HepG2 (cell line): Measurements from ENCODE around the gene QRICH2. TPM values are rescaled to one million over a fixed set of nuclear protein-coding genes. Genes with fewer than 3 reads are reported as not detected.

Experiments
- DMAP1 ChIP-seq: IDR thresholded peaks from 2 replicates; pipeline ENCODE4 v1.6.1; 2016
- ELK4 ChIP-seq: sonication (generic); formaldehyde crosslinking; IDR thresholded peaks from 2 replicates; pipeline ENCODE4 v1.9.0; 2021; ENCODE audit warnings: missing genetic modification reagents, borderline replicate concordance
- ERF ChIP-seq: IDR thresholded peaks from 2 replicates; pipeline ENCODE4 v1.6.1; 2018; ENCODE audit warnings: missing biosample characterization, missing genetic modification reagents
- HNF4G ChIP-seq, 2 experiments: sonication (generic) in 1 of 2; formaldehyde crosslinking in 1 of 2; IDR thresholded peaks; 2 replicates each; pipeline versions ENCODE4 v1.4.0 to v1.6.1; 2011 to 2020; ENCODE audit warnings: borderline replicate concordance in 2 of 2, low read depth in 2 of 2, mild to moderate bottlenecking in 2 of 2, low read length in 1 of 2, missing genetic modification reagents in 1 of 2, moderate library complexity in 1 of 2
- KLF6 ChIP-seq: IDR thresholded peaks from 2 replicates; pipeline ENCODE4 v1.8.0; 2016; ENCODE audit warnings: missing biosample characterization, missing genetic modification reagents
- MLXIP ChIP-seq: sonication (generic); formaldehyde crosslinking; IDR thresholded peaks from 2 replicates; pipeline ENCODE4 v1.9.0; 2021; ENCODE audit warnings: missing genetic modification reagents, borderline replicate concordance
- PHF21A ChIP-seq: sonication (generic); formaldehyde crosslinking; IDR thresholded peaks from 2 replicates; pipeline ENCODE4 v1.5.0; 2020; ENCODE audit warnings: mild to moderate bottlenecking, missing genetic modification reagents
- SOX6 ChIP-seq, 2 experiments: fragments of 450-650 bp in 1 of 2; sonication (generic) in 1 of 2; formaldehyde crosslinking in 1 of 2; IDR thresholded peaks; 2 replicates each; pipeline versions ENCODE4 v1.4.0 to v1.6.1; 2017 to 2020; ENCODE audit warnings: antibody characterized with exemption in 1 of 2, mild to moderate bottlenecking in 1 of 2, missing genetic modification reagents in 1 of 2
- TCF7 ChIP-seq: sonication (generic); IDR thresholded peaks from 2 replicates; pipeline ENCODE4 v1.6.1; 2016; ENCODE audit warnings: antibody characterized with exemption, low read depth
- TEAD3 ChIP-seq: optimal IDR thresholded peaks from 2 replicates; pipeline ENCODE3; 2016; ENCODE audit warnings: borderline replicate concordance
- ZBTB46 ChIP-seq: sonication (generic); formaldehyde crosslinking; IDR thresholded peaks from 2 replicates; pipeline ENCODE4 v1.4.0; 2020; ENCODE audit warnings: mild to moderate bottlenecking, missing genetic modification reagents, borderline replicate concordance
- ZNF597 ChIP-seq: sonication (generic); formaldehyde crosslinking; IDR thresholded peaks from 2 replicates; pipeline ENCODE4 v1.5.0; 2020; ENCODE audit warnings: missing genetic modification reagents
- ZNF720 ChIP-seq: sonication (generic); formaldehyde crosslinking; IDR thresholded peaks from 2 replicates; pipeline ENCODE4 v1.4.0; 2020; ENCODE audit warnings: missing genetic modification reagents
- ZSCAN30 ChIP-seq: sonication (generic); formaldehyde crosslinking; IDR thresholded peaks from 2 replicates; pipeline ENCODE4 v1.5.0; 2020; ENCODE audit warnings: mild to moderate bottlenecking, missing genetic modification reagents
- polyA plus RNA-seq, 8 experiments: library from polyadenylated mRNA; depleted of rRNA in 3 of 8; stranded (reverse) in 7 of 8; unstranded in 1 of 8; fragments of >200 nt; fragmentation: Illumina TruSeq in 4 of 8; extraction: Trizol in 4 of 8; gene quantifications; 2 replicates each; pipeline versions ENCODE4 v1.2.1 to v1.2.3, GENCODE V29; 2011 to 2016; ENCODE audit warnings: low read depth in 4 of 8, missing spikeins in 1 of 8, mixed read lengths in 1 of 8; ENCODE audit not compliant: insufficient read depth in 1 of 8
- total RNA-seq, 5 experiments: library from RNA; depleted of rRNA; stranded (reverse); fragments of >200 nt; fragmentation: Illumina TruSeq; extraction: Trizol; gene quantifications; 2 replicates each; pipeline ENCODE4 v1.2.3, GENCODE V29; 2016; ENCODE audit warnings: low read depth in 1 of 5
- TF ChIP-seq, protein P1 (sequence below): sonication (generic); formaldehyde crosslinking; IDR thresholded peaks from 2 replicates; pipeline ENCODE4 v1.5.0; 2020; ENCODE audit warnings: missing genetic modification reagents, mild to moderate bottlenecking, borderline replicate concordance
- TF ChIP-seq, protein P2 (sequence below): sonication (generic); formaldehyde crosslinking; conservative IDR thresholded peaks from 2 replicates; pipeline ENCODE4 v1.4.0; 2020; ENCODE audit warnings: missing genetic modification reagents

Gene QRICH2
- total and polyA plus RNA-seq, 2 of the 13 experiments (the other 11 are each of a cell fraction or from before 2014, with no cell fraction given): 3.7 to 5.7 TPM

DNA sequence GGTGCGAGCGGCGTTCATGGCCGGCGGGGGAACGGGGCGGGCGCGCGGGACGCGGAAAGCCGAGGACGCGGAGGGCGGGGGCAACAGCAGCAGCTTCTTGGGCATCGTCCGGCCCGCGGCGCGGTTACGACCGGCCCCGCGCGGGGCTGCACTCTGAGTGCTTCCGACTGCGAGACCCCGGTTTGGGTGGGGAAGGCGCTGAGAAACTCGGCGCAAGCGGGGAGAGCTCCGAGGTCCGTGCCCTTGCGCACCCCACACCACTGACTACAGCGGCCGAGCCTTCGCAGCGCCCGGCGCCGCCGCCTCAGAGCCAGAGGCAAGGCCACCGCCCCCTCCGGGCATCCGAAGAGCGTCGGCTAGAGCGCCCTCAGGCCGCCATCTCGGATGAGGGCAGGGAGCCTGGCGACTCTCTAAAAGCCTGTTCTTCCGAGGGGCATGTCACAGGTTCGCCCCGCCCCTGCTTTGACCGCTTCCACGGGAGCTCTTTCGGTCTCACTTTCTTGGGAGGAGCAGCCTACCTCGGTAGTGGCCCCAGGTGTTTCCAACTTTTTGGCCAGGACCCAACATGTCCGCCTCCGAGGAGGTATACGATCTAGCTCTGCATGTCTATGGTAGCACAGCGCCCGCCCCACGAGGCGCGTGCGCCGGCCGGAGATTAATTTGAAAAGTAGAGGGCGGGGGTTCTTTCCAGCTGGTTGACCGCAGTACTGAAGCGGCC, 45.7 kb upstream of the QRICH2 start, which contains the start of gene PRPSAP1 (continued):
- TF ChIP-seq HNF4G (IDR thresholded peaks at IDR 0.05; ENCODE audit: borderline replicate concordance, low read depth, low read length) (peak; percentile 9; the same call in 1 of the 2 replicates), HNF4G (CRISPR knock-in tag; IDR thresholded peaks at IDR 0.05; ENCODE audit: borderline replicate concordance, low read depth) (peak; percentile 77), PHF21A (CRISPR knock-in tag) (peak; percentile 92), ERF (CRISPR knock-in tag) (peak; percentile 95), TEAD3 (CRISPR knock-in tag) (peak; percentile 85), ZNF720 (CRISPR knock-in tag) (no peak), DMAP1 (CRISPR knock-in tag) (peak; percentile 88), MLXIP (peak; percentile 63; the same call in 1 of the 2 replicates), ZSCAN30 (no peak), ZBTB46 (CRISPR knock-in tag) (peak; percentile 23; the same call in 1 of the 2 replicates), ZNF597 (CRISPR knock-in tag) (no peak), TCF7 (no peak), KLF6 (CRISPR knock-in tag) (peak; percentile 97), ELK4 (CRISPR knock-in tag) (peak; percentile 60; the same call in 1 of the 2 replicates), SOX6 (IDR thresholded peaks at IDR 0.05) (no peak), SOX6 (CRISPR knock-in tag; IDR thresholded peaks at IDR 0.05) (peak; percentile 80; the same call in 1 of the 2 replicates)
- TF ChIP-seq, protein P1, sequence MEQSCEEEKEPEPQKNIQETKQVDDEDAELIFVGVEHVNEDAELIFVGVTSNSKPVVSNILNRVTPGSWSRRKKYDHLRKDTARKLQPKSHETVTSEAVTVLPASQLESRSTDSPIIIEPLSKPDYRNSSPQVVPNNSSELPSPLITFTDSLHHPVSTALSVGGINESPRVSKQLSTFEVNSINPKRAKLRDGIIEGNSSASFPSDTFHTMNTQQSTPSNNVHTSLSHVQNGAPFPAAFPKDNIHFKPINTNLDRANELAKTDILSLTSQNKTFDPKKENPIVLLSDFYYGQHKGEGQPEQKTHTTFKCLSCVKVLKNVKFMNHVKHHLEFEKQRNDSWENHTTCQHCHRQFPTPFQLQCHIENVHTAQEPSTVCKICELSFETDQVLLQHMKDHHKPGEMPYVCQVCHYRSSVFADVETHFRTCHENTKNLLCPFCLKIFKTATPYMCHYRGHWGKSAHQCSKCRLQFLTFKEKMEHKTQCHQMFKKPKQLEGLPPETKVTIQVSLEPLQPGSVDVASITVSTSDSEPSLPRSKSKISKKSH (CRISPR knock-in tag): peak; percentile 88
- TF ChIP-seq, protein P2, sequence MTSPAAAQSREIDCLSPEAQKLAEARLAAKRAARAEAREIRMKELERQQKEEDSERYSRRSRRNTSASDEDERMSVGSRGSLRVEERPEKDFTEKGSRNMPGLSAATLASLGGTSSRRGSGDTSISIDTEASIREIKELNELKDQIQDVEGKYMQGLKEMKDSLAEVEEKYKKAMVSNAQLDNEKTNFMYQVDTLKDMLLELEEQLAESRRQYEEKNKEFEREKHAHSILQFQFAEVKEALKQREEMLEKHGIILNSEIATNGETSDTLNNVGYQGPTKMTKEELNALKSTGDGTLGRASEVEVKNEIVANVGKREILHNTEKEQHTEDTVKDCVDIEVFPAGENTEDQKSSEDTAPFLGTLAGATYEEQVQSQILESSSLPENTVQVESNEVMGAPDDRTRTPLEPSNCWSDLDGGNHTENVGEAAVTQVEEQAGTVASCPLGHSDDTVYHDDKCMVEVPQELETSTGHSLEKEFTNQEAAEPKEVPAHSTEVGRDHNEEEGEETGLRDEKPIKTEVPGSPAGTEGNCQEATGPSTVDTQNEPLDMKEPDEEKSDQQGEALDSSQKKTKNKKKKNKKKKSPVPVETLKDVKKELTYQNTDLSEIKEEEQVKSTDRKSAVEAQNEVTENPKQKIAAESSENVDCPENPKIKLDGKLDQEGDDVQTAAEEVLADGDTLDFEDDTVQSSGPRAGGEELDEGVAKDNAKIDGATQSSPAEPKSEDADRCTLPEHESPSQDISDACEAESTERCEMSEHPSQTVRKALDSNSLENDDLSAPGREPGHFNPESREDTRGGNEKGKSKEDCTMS (CRISPR knock-in tag): no peak
